GM12878 (cell line): ENCODE data around the gene PDE3B.

Experiments used
- CBX3 ChIP-seq: fragments of 200-600 bp; sonication (generic); IDR thresholded peaks from 2 replicates; pipeline ENCODE4 v1.6.1; 2016; ENCODE audit warnings: low read depth, borderline replicate concordance
- ESRRA ChIP-seq: IDR thresholded peaks from 2 replicates; pipeline ENCODE4 v1.6.1; 2012; ENCODE audit warnings: mild to moderate bottlenecking, low read length, improper control_type of control experiment
- LARP7 ChIP-seq: fragments of 450-650 bp; IDR thresholded peaks from 2 replicates; pipeline ENCODE4 v1.6.1; 2017; ENCODE audit warnings: mild to moderate bottlenecking
- MAX ChIP-seq: IDR thresholded peaks from 2 replicates; pipeline ENCODE4 v1.6.1; 2012; ENCODE audit warnings: low read depth, low read length, improper control_type of control experiment
- POLR2A ChIP-seq: IDR thresholded peaks from 2 replicates; pipeline ENCODE4 v1.6.1; 2011; ENCODE audit warnings: low read depth, mild to moderate bottlenecking, low read length
- POLR2AphosphoS2 ChIP-seq: IDR thresholded peaks from 2 replicates; pipeline ENCODE4 v1.6.1; 2011; ENCODE audit warnings: low read depth, mild to moderate bottlenecking, low read length, improper control_type of control experiment, moderate library complexity
- SMC3 ChIP-seq: IDR thresholded peaks from 2 replicates; pipeline ENCODE4 v1.6.1; 2011; ENCODE audit warnings: low read length, improper control_type of control experiment, borderline replicate concordance
- TF ChIP-seq, protein P1 (sequence below): fragments of 450-650 bp; formaldehyde crosslinking; IDR thresholded peaks from 2 replicates; pipeline ENCODE4 v1.5.0; 2022; ENCODE audit warnings: mild to moderate bottlenecking, missing genetic modification characterization

DNA sequence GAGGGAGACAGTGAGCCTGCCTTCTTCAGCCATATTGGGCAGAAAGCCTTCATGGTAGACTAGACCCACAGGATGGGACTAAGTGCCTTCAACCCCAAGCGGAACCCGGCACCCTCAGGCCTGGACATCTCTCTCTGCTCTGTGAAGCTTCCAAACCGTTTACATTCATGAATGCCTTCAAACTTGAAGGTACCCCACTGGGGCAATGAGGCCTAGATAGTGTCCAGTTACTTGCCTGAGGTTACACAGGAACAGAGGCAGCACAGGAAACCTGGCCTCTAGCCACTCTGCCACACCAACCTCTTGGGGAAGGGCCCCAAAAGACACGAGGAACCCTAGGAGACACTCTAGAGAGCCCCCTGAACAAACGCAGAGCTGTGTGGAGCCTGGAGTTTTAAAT lies 263.0 kb downstream of the PDE3B start:
- TF ChIP-seq SMC3 (no peak), MAX (no peak), POLR2AphosphoS2 (no peak), ESRRA (no peak), CBX3 (no peak), LARP7 (no peak), POLR2A (no peak)
- TF ChIP-seq, protein P1, sequence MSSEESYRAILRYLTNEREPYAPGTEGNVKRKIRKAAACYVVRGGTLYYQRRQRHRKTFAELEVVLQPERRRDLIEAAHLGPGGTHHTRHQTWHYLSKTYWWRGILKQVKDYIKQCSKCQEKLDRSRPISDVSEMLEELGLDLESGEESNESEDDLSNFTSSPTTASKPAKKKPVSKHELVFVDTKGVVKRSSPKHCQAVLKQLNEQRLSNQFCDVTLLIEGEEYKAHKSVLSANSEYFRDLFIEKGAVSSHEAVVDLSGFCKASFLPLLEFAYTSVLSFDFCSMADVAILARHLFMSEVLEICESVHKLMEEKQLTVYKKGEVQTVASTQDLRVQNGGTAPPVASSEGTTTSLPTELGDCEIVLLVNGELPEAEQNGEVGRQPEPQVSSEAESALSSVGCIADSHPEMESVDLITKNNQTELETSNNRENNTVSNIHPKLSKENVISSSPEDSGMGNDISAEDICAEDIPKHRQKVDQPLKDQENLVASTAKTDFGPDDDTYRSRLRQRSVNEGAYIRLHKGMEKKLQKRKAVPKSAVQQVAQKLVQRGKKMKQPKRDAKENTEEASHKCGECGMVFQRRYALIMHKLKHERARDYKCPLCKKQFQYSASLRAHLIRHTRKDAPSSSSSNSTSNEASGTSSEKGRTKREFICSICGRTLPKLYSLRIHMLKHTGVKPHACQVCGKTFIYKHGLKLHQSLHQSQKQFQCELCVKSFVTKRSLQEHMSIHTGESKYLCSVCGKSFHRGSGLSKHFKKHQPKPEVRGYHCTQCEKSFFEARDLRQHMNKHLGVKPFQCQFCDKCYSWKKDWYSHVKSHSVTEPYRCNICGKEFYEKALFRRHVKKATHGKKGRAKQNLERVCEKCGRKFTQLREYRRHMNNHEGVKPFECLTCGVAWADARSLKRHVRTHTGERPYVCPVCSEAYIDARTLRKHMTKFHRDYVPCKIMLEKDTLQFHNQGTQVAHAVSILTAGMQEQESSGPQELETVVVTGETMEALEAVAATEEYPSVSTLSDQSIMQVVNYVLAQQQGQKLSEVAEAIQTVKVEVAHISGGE (CRISPR knock-in tag) = no peak
